Uterus (tissue), 4 donors: ENCODE data around the gene NLN. TPM values are rescaled to one million over a fixed set of nuclear protein-coding genes. Genes with fewer than 3 reads are reported as not detected.
"Not testable (repeated sequence)": the region's sequence is repeated elsewhere in the genome, so short reads cannot be mapped to it uniquely, and the experiment has no call there.

Source experiments
- DNase-seq, 2 donors: peaks; one replicate each; pipeline ENCODE4 v3.0.0-alpha.2; 2019 to 2020
- H3K27ac ChIP-seq, 2 donors: fragments of 200-600 bp; sonication (generic); 1 replicate in 1 of 2; 2 replicates in 1 of 2; pipeline ENCODE4 v1.5.1; 2016 to 2018
- H3K27me3 ChIP-seq, 2 donors: fragments of 200-600 bp; sonication (generic); one replicate each; pipeline ENCODE4 v1.5.1; 2018 to 2019; ENCODE audit warnings: control low read depth in 1 of 2
- H3K36me3 ChIP-seq, 2 donors: fragments of 200-600 bp; sonication (generic); one replicate each; pipeline ENCODE4 v1.5.1; 2019; ENCODE audit warnings: control low read depth in 1 of 2
- H3K4me1 ChIP-seq, 2 donors: fragments of 200-600 bp; sonication (generic); one replicate each; pipeline ENCODE4 v1.5.1; 2018 to 2019; ENCODE audit warnings: control low read depth in 1 of 2
- H3K4me3 ChIP-seq, 2 donors: fragments of 200-600 bp; sonication (generic); 1 replicate in 1 of 2; 2 replicates in 1 of 2; pipeline ENCODE4 v1.5.1; 2018 to 2019; ENCODE audit warnings: mild to moderate bottlenecking in 1 of 2
- H3K9me3 ChIP-seq, 2 donors: fragments of 200-600 bp; sonication (generic); one replicate each; pipeline ENCODE4 v1.5.1; 2019; ENCODE audit warnings: control low read depth in 1 of 2
- CTCF ChIP-seq, 4 experiments: fragments of 200-600 bp in 2 of 4; fragments of 450-650 bp in 2 of 4; sonication (generic) in 2 of 4; IDR thresholded peaks; one replicate each; pipeline ENCODE4 v1.5.1; 2016 to 2019; ENCODE audit warnings: antibody characterized with exemption in 4 of 4, mild to moderate bottlenecking in 2 of 4, moderate library complexity in 1 of 4
- POLR2A ChIP-seq, 2 donors: fragments of 450-650 bp; IDR thresholded peaks; one replicate each; pipeline ENCODE4 v1.6.1; 2016; ENCODE audit warnings: antibody characterized with exemption in 2 of 2, mild to moderate bottlenecking in 1 of 2, moderate library complexity in 1 of 2
- intact Hi-C: fragments of 100-400 bp; cut with DNase I; formaldehyde crosslinking; loops from one replicate; pipeline ENCODE4 v1.15.1; 2023; ENCODE audit warnings: low total_unique reads
- total RNA-seq, 4 donors: library from RNA; depleted of rRNA in 3 of 4; stranded (reverse); fragments of >200 nt in 3 of 4; gene quantifications; one replicate each; pipeline versions ENCODE4 v1.1.0 to v1.2.4, GENCODE V29; 2014 to 2023
- donor health status: DM: yes; HTN: yes; CAD: no.

The NLN gene
- 10 to 100 TPM in 2 of 4 donors, 1 to 10 TPM in 2; 4.4 to 34.9 (median 9.8) TPM for total RNA-seq

GRCh38 chr5:65721720-65722574 is at the start of gene NLN, which contains the start of gene SGTB:
NLN (plus strand) TSS chr5:65722205; CDS start chr5:65722374, 169 bp downstream.
SGTB (minus strand) TSS chr5:65722109; CDS start chr5:65720807, 1,302 bp downstream.
- TF ChIP-seq CTCF (IDR thresholded peaks at IDR 0.05) (no peak), POLR2A (IDR thresholded peaks at IDR 0.05) (peak; percentile 11 to 59)
- peak within 1 kb of the TSS; percentile 84 to 93 for H3K4me3 ChIP-seq
- no peaks in the 10 kb centered on the region for H3K4me1 ChIP-seq
- DNase-seq = peak; percentile 76 to 88
- intact Hi-C loops = no loop called here
- H3K27ac ChIP-seq = peak within 1 kb of the TSS; percentile 77 to 81
- no peaks in the 10 kb centered on the region for H3K36me3 ChIP-seq
- H3K9me3 ChIP-seq = no peaks in the 10 kb centered on the region
- no peaks in the 10 kb centered on the region for H3K27me3 ChIP-seq

DNA sequence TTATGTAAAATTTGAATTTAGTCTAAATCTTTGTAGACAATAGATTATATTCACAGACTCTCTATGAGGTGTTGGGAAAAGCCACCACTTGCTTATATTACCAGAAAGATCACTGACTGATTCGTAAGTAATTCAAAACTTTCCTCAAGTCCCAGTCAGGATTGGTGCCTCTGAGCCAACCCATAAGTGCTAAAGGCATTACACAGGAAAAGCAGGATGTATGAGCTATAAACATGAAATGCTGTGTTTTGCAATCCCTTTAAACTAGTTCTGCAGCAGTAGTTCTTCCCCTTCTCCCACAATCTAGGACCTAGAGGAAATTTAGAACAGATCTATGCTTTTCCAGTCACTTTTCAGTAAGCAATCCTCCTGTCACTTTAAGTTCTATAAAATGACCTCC is 49.2 kb upstream of the NLN start:
- Histone ChIP-seq H3K9me3 (no peaks in the 10 kb centered on the region), H3K27ac (no peak overlapping the region), H3K4me3 (no peak overlapping the region), H3K4me1 (no peaks in the 10 kb centered on the region), H3K27me3 (no peaks in the 10 kb centered on the region), H3K36me3 (no peaks in the 10 kb centered on the region)
- no peak for TF ChIP-seq CTCF (IDR thresholded peaks at IDR 0.05)
- no peak for TF ChIP-seq POLR2A (IDR thresholded peaks at IDR 0.05)
- intact Hi-C loops = no loop called here
- DNase-seq = no peak

- no peaks in the 10 kb centered on the region for H3K4me1 ChIP-seq
- H3K9me3 ChIP-seq = no peaks in the 10 kb centered on the region
- H3K27me3 ChIP-seq = no peaks in the 10 kb centered on the region
- TF ChIP-seq CTCF (IDR thresholded peaks at IDR 0.05) (no peak), POLR2A (IDR thresholded peaks at IDR 0.05) (no peak)
- intact Hi-C loops = no loop called here
- no peaks in the 10 kb centered on the region for H3K36me3 ChIP-seq
- no peak overlapping the region for H3K27ac ChIP-seq
- no peak overlapping the region for H3K4me3 ChIP-seq
- DNase-seq = no peak
These were observed 47.3 kb upstream of the NLN start for GRCh38 chr5:65674749-65675148.

DNA sequence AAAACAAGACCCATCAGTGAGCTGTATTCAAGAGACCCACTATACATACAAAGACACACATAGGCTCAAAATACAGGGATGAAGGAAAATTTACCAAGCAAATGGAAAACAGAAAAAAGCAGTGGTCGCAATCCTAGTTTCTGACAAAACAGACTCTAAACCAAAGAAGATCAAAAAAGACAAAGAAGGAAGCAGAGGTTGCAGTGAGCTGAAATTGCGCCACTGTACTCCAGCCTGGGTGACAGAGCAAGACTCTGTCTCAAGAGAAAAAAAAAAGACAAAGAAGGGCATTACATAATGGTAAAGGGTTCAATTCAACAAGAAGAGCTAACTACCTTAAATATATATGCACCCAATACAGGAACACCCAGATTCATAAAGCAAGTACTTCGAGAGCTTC is 45.9 kb upstream of the NLN start:
- H3K9me3 ChIP-seq, H3K36me3 ChIP-seq, H3K4me3 ChIP-seq, intact Hi-C loops, H3K4me1 ChIP-seq, DNase-seq, H3K27me3 ChIP-seq, H3K27ac ChIP-seq: not testable (repeated sequence)

GRCh38 chr5:65682148-65682547 is 39.9 kb upstream of the NLN start:
- DNase-seq = no peak
- no peaks in the 10 kb centered on the region for H3K27me3 ChIP-seq
- TF ChIP-seq POLR2A (IDR thresholded peaks at IDR 0.05) (no peak), CTCF (IDR thresholded peaks at IDR 0.05) (no peak)
- intact Hi-C loops = no loop called here
- H3K4me1 ChIP-seq = no peaks in the 10 kb centered on the region
- H3K9me3 ChIP-seq = no peaks in the 10 kb centered on the region
- no peak overlapping the region for H3K4me3 ChIP-seq
- H3K36me3 ChIP-seq = no peaks in the 10 kb centered on the region
- no peak overlapping the region for H3K27ac ChIP-seq
